GM12864 (cell line): Measurements from ENCODE around the gene CACNA1C.
A peak's percentile ranks its signal among the peaks of the same experiment; 100 is the strongest.

Experiments
- DNase-seq: peaks from one replicate; pipeline ENCODE4 v3.0.0-alpha.2; 2011; ENCODE audit warnings: low read depth
- H3K4me3 ChIP-seq: 2 replicates; pipeline ENCODE4 v1.5.1; 2011; ENCODE audit warnings: mild to moderate bottlenecking, low read depth, low read length, control low read depth
- CTCF ChIP-seq: IDR thresholded peaks from 2 replicates; pipeline ENCODE4 v1.5.1; 2011; ENCODE audit warnings: low read depth, mild to moderate bottlenecking, moderate library complexity, low read length, control low read depth, inconsistent platforms; ENCODE audit errors: missing control alignments

The CACNA1C gene

GRCh38 chr12:2336409-2336829 lies 283.6 kb downstream of the CACNA1C start:
- peak; percentile 89 for DNase-seq
- H3K4me3 ChIP-seq, result no peak overlapping the region
- TF ChIP-seq CTCF, result no peak

GRCh38 chr12:2337031-2338010 lies 284.5 kb downstream of the CACNA1C start:
- H3K4me3 ChIP-seq, result no peak overlapping the region; the same call in 1 of the 2 replicates
- TF ChIP-seq CTCF, result no peak
- DNase-seq, result no peak

- DNase-seq, result no peak
- TF ChIP-seq CTCF, result no peak
- no peak overlapping the region for H3K4me3 ChIP-seq
Measured at GRCh38 chr12:2338381-2338780, 285.6 kb downstream of the CACNA1C start.

- DNase-seq, result no peak
- TF ChIP-seq CTCF, result no peak
- no peak overlapping the region for H3K4me3 ChIP-seq
Measured at GRCh38 chr12:2338991-2339431, 286.2 kb downstream of the CACNA1C start.

GRCh38 chr12:2341051-2341751 lies 288.4 kb downstream of the CACNA1C start:
- TF ChIP-seq CTCF, result no peak
- H3K4me3 ChIP-seq, result no peak overlapping the region
- DNase-seq, result no peak

GRCh38 chr12:2341871-2342270 lies 289.1 kb downstream of the CACNA1C start:
- DNase-seq, result no peak
- no peak for TF ChIP-seq CTCF
- H3K4me3 ChIP-seq, result no peak overlapping the region
